Measurements from ENCODE around the gene NQO2.
"Not testable (repeated sequence)": the region's sequence is repeated elsewhere in the genome, so short reads cannot be mapped to it uniquely, and the experiment has no call there.

The NQO2 gene

DNA sequence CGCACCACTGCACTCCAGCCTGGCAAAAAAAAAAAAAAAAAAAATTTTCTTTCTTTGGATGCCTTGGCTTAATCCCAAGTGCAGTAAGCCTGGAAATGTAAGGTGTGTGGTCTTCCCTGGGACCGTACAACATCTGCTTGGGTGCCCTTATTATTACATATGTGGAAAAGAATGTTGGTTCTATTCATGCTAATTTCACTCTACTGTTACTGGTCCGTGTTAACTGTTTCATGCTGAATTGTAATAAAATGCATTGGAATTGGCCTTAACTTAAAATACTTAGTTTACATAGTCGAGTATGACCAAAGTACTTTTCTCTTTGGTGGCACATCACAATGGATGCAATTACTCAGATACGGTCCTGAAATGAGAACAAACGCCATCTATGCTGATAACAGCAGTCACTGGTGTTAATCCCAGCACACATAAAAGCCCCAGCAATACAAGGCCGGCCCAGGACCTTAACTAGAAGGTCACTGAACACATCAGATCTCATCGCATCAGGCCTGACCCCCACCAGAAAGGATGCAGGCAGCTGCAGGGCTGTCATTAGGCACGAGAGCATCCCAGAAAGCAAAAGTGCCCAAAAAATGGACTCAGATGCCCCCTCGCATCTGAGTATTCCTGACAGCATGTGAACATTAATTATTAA lies 29.5 kb upstream of the NQO2 start:
- DNase-seq (ENCODE audit: low spot score): no peak

DNA sequence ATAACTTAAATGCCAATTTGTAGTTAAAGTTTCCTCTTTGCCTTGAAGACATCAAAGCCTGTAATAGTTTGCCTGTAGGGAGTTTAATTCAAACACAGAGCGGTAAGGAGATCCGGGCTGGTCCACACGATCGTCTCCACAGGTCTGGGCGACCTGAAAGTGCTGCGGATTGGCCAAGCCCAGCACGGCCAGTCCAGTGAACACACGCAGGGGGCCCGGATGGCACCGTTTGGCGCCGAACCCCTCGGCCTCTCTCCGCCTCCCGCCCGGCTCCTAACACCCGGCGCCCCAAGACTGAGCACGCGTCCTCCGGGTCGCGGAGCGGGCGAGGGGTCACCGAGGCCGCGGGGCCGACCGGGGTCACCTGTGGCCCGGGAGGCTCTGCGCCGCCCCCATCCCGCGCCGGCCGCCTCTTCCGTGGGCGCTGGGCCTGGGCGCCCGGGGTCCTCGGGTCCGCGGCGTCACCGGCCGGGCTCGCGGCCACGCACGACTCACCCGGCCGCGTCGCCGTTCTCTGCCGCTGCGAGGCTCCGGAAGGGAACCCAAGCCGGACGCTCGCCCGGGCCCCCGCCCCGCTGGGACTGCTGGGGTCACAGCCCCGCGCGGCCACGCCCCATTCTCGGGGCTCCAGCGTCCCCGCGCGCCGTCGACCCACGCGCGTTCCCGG lies 28.8 kb upstream of the NQO2 start:
- DNase-seq (ENCODE audit: low spot score): no peak

GRCh38 chr6:2971420-2972218 lies 28.1 kb upstream of the NQO2 start, which contains the start of gene SERPINB6:
TSS of gene SERPINB6 (minus strand) at chr6:2971567. CDS start at chr6:2959332, 12,235 bp downstream.
- DNase-seq (ENCODE audit: low spot score): no peak

DNA sequence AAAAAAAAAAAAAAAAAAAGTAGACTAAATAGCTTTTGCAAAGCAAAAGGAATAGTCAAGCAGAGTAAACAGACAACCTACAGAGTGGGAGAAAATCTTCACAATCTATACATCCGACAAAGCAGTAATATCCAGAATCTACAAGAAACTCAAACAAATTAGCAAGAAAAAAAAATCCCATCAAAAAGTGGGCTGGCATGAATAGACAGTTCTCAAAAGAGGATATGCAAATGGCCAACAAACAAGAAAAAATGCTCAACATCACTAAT lies 27.5 kb upstream of the NQO2 start:
- DNase-seq (ENCODE audit: low spot score): not testable (repeated sequence)

- not testable (repeated sequence) for DNase-seq (ENCODE audit: low spot score)
Observed at GRCh38 chr6:2972685-2973084, 27.0 kb upstream of the NQO2 start.

GRCh38 chr6:2973180-2973579 lies 26.5 kb upstream of the NQO2 start:
- DNase-seq (ENCODE audit: low spot score): not testable (repeated sequence)

GRCh38 chr6:2973676-2974075 lies 26.0 kb upstream of the NQO2 start:
- DNase-seq (ENCODE audit: low spot score): no peak

GRCh38 chr6:2976060-2976459 lies 23.6 kb upstream of the NQO2 start:
- no peak for DNase-seq (ENCODE audit: low spot score)

- DNase-seq (ENCODE audit: low spot score): no peak
Observed at GRCh38 chr6:2976571-2977085, 23.1 kb upstream of the NQO2 start.

- DNase-seq (ENCODE audit: low spot score): no peak
Observed at GRCh38 chr6:2977290-2977689, 22.4 kb upstream of the NQO2 start.

DNA sequence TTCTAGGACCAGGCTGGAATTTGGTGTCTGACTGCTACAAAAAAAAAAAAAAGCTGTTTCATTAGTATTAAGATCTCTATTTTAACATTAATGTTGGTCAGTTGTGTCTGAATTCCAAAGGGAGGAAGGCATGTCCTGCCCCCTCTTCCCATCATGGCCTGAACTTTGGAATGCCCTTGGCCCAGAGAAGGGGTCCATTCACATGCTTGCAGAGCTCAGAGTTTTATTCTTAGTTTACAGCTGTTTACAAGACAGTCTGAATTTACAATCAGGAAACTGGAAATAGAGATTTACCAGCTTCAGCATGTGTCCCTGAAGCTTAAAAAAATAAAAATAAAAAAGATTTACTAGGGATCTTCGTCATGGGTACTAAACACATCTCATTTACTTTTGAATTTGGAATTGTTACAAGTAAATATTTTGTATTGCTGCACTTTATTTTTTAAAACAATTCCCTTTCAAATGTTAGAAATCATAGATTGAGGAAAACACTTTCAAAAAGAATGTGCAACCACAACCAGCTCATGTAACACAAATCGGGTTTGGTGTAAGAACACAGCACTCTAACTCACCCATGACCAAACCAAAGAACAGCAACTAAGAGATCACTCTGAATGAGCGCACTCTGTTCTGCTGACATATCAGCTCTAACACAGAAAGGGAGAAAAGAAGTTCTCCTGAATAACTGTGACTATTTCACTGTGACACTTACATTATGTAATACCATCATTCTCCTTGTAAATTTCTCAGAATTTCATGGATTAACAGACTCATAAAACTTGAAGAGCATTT lies 21.7 kb upstream of the NQO2 start:
- no peak for DNase-seq (ENCODE audit: low spot score)

GRCh38 chr6:2978923-2979322 lies 20.8 kb upstream of the NQO2 start:
- DNase-seq (ENCODE audit: low spot score): no peak

DNA sequence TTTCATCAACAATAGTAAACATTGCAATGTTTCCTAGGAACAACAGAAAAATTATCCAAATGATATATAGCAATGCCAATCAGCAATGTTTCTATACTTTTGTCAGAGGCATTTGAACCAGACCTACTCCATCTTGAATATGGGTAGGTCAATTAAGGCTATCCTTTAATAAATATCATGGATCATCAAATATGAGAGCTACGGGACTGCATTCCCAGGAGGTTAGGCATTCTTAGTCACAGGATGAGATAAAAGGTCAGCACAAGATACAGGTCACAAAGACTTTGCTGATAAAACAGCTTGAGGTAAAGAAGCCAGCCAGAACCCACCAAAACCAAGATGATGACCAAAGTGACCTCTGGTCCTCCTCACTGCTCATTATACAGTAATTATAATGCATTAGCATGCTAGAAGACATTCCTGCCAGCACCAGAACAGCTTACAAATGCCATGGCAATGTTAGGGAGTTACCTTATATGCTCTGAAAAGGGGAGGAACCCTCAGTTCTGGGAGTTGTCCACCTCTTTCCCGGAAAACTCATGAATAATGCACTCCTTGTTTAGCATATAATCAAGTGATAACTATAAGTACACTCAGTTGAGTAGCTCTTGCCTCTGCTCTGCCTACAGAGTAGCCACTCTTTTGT lies 19.8 kb upstream of the NQO2 start:
- DNase-seq (ENCODE audit: low spot score): no peak

DNA sequence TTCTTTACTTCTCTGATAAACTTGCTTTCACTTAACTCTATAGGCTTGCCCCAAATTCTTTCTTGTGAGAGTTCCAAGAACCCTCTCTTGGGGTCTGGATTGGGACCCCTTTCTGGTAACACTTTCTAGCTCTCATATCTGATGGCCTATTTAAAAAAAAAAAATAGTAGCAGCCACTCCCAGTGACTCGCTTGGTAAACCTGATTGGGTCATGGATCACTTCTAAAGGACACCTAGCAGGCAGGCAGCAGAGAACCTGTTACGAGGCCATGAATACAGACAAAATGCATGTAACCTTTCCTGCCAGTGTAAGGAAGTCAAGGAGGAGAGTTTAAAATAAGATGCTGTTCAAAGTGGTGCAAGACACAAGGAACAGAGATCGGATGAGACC lies 19.2 kb upstream of the NQO2 start:
- DNase-seq (ENCODE audit: low spot score): no peak

GRCh38 chr6:2982426-2983117 lies 17.1 kb upstream of the NQO2 start:
- DNase-seq (ENCODE audit: low spot score): no peak

- DNase-seq (ENCODE audit: low spot score): no peak
Observed at GRCh38 chr6:2984738-2985406, 14.8 kb upstream of the NQO2 start.

GRCh38 chr6:2986722-2987221 lies 12.9 kb upstream of the NQO2 start:
- DNase-seq (ENCODE audit: low spot score): no peak

DNA sequence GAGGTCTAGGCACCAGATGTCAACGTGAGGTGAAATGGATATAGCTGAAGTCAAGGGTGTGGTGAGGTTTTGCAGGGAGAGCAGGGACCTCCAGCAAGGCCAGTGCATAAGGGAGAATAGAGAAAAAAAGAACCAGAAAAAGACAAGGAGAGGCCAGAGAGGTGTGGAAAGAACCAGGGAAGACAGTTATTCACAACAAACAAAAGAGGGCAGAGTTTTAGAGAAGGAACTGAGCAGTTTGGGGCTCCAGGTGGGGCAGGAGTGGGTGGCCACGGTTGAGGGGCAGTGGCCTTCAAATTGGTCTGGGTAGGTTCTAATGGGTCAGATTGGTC lies 11.6 kb upstream of the NQO2 start:
- DNase-seq (ENCODE audit: low spot score): no peak

GRCh38 chr6:2988426-2989331 lies 11.0 kb upstream of the NQO2 start:
- DNase-seq (ENCODE audit: low spot score): peak; percentile 82

Data from hematopoietic multipotent progenitor cell treated with erythropoietin and hydrocortisone succinate and interleukin-3 and kit ligand, for 17 days (in vitro differentiated cells).